Retinal pigment epithelial cell (primary cell): ENCODE data around the gene SRC.

Experiments used
- DNase-seq: peaks from one replicate; pipeline ENCODE4 v3.0.0-alpha.2; 2010; ENCODE audit warnings: low read depth
- H3K4me3 ChIP-seq: 2 replicates; pipeline ENCODE4 v1.5.1; 2011; ENCODE audit warnings: mild to moderate bottlenecking, low read length, control low read depth, moderate library complexity
- TF ChIP-seq, protein P1 (sequence below): conservative IDR thresholded peaks from 2 replicates; pipeline ENCODE4 v1.5.1; 2011; ENCODE audit warnings: low read depth, low read length, control low read depth, inconsistent platforms

Gene SRC

GRCh38 chr20:37415118-37416085 is 69.5 kb downstream of the SRC start:
- DNase-seq, result no peak
- H3K4me3 ChIP-seq, result no peak overlapping the region
- TF ChIP-seq, protein P1, sequence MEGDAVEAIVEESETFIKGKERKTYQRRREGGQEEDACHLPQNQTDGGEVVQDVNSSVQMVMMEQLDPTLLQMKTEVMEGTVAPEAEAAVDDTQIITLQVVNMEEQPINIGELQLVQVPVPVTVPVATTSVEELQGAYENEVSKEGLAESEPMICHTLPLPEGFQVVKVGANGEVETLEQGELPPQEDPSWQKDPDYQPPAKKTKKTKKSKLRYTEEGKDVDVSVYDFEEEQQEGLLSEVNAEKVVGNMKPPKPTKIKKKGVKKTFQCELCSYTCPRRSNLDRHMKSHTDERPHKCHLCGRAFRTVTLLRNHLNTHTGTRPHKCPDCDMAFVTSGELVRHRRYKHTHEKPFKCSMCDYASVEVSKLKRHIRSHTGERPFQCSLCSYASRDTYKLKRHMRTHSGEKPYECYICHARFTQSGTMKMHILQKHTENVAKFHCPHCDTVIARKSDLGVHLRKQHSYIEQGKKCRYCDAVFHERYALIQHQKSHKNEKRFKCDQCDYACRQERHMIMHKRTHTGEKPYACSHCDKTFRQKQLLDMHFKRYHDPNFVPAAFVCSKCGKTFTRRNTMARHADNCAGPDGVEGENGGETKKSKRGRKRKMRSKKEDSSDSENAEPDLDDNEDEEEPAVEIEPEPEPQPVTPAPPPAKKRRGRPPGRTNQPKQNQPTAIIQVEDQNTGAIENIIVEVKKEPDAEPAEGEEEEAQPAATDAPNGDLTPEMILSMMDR, result no peak

GRCh38 chr20:37416100-37416847 is 70.3 kb downstream of the SRC start:
- H3K4me3 ChIP-seq, result no peak overlapping the region
- no peak for DNase-seq
- TF ChIP-seq, protein P1, result no peak

DNA sequence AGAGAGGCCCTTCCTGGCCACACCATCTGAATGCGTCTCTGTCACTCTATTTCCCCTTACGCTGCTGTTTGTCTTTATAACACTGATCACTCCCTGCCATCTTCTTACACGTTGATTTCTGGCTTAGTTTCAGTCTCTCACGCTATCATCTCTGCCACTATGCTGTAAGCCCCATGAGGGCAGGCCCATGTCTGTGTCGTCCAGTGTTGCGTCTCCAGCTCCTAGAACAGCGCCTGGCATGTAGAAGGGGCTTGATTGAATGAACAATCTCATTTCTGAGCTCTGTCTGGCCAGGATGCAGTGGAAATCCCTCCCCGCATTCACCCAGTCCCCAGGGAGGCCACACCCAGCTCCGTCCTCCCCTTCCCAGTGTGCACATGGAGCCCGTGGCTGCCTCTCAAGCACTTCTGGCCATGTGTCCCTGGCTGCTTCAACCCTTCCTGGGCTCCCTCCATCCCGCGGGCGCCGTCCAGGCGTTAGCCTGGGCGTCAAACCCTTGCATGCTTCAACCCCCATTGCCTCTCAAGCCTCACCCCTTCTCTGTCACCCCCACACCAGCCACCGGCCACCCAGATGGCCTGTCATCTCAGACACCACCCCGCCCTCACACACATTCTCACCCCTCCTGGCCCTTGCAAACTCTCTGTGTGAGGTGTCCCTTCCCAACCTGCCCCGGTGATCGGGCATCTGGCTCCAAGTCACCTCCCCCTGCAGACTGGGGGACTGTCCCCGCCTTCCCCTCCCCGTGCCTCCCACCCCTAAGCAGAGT is 71.1 kb downstream of the SRC start:
- DNase-seq, result no peak
- H3K4me3 ChIP-seq, result no peak overlapping the region
- TF ChIP-seq, protein P1, result no peak

GRCh38 chr20:37417617-37418467 is 71.9 kb downstream of the SRC start:
- no peak overlapping the region for H3K4me3 ChIP-seq
- TF ChIP-seq, protein P1, result no peak
- DNase-seq, result no peak

GRCh38 chr20:37418591-37419109 is 72.7 kb downstream of the SRC start:
- TF ChIP-seq, protein P1, result no peak
- H3K4me3 ChIP-seq, result no peak overlapping the region
- no peak for DNase-seq

DNA sequence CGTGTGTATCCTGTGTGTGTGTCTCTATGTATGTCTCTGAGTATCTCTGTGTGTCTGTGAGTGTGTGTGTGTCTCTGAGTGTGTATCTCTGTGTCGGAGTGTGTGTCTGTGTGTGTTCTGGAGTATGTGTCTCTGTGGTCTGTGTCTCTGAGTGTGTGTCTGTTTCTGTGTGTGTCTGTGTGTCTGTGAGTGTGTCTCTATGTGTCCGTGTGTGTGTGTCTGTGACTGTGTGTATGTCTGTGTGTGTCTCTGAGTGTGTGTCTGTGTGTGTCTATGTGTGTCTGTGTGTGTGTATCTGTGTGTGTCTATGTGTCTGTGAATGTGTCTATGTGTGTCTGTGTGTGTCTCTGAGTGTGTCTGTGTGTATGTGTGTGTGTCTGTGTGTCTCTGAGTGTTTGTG is 73.4 kb downstream of the SRC start:
- DNase-seq, result no peak
- TF ChIP-seq, protein P1, result no peak
- H3K4me3 ChIP-seq, result no peak overlapping the region
